RWPE2 (cell line): Measurements from ENCODE around the gene VGLL1.

ENCODE experiments used
- ATAC-seq: fragments of 200-7000 bp; cut with Tn5 transposase; 3 replicates; pipeline ENCODE4 v1.9.1; 2021; ENCODE audit warnings: low read depth
- DNase-seq: peaks from one replicate; pipeline ENCODE4 v3.0.0-alpha.2; 2020; ENCODE audit warnings: low spot score
- H3K27ac ChIP-seq: fragments of 450-650 bp; 2 replicates; pipeline ENCODE4 v1.5.1; 2017; ENCODE audit warnings: mild to moderate bottlenecking; ENCODE audit not compliant: poor library complexity, severe bottlenecking
- H3K27me3 ChIP-seq: fragments of 250-450 bp; sonication (Bioruptor Pico); 2 replicates; pipeline ENCODE4 v1.5.1; 2021; ENCODE audit warnings: mild to moderate bottlenecking, moderate library complexity; ENCODE audit not compliant: insufficient read depth, poor library complexity, severe bottlenecking
- H3K36me3 ChIP-seq: fragments of 250-450 bp; sonication (Bioruptor Pico); 2 replicates; pipeline ENCODE4 v1.5.1; 2020; ENCODE audit warnings: low read depth, mild to moderate bottlenecking, moderate library complexity
- H3K4me1 ChIP-seq: fragments of 250-450 bp; sonication (Bioruptor Pico); 2 replicates; pipeline ENCODE4 v1.5.1; 2021; ENCODE audit warnings: mild to moderate bottlenecking, moderate library complexity; ENCODE audit not compliant: insufficient read depth, poor library complexity, severe bottlenecking
- H3K4me3 ChIP-seq: fragments of 250-450 bp; sonication (Bioruptor Pico); 2 replicates; pipeline ENCODE4 v1.5.1; 2021; ENCODE audit warnings: mild to moderate bottlenecking, moderate library complexity; ENCODE audit not compliant: severe bottlenecking
- H3K9me3 ChIP-seq: fragments of 250-450 bp; sonication (Bioruptor Pico); 2 replicates; pipeline ENCODE4 v1.5.1; 2021; ENCODE audit warnings: mild to moderate bottlenecking, moderate library complexity; ENCODE audit not compliant: severe bottlenecking
- TF ChIP-seq, protein P1 (sequence below): fragments of 450-650 bp; IDR thresholded peaks from one replicate; pipeline ENCODE4 v1.5.1; 2017; ENCODE audit warnings: mild to moderate bottlenecking, moderate library complexity; ENCODE audit not compliant: poor library complexity, severe bottlenecking

The VGLL1 gene

DNA sequence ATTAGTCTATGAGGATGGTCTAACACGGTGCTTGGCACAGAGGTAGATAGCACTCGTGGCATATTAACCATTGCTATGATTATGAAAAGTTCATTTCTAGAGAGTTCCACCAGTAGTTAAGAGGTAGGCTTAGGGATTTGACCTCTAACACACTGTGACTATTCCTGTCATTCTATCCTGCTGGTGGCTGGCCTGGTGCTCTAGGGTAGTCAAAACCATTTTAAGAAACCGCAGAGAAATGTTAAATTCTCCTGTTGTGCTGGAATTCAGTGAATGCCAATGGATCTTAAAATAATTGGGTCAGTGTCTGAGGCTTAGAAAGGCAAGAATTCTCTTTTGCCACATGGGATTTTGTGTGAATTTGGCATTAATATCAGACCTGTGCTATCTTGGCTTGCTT, 53.9 kb downstream of the VGLL1 start:
- no peak overlapping the region for H3K27ac ChIP-seq
- no peaks in the 10 kb centered on the region for H3K4me1 ChIP-seq
- no peak overlapping the region for H3K4me3 ChIP-seq
- no peak for ATAC-seq
- no peaks in the 10 kb centered on the region for H3K36me3 ChIP-seq
- no peaks in the 10 kb centered on the region for H3K9me3 ChIP-seq
- no peaks in the 10 kb centered on the region for H3K27me3 ChIP-seq
- DNase-seq: no peak
- TF ChIP-seq, protein P1, sequence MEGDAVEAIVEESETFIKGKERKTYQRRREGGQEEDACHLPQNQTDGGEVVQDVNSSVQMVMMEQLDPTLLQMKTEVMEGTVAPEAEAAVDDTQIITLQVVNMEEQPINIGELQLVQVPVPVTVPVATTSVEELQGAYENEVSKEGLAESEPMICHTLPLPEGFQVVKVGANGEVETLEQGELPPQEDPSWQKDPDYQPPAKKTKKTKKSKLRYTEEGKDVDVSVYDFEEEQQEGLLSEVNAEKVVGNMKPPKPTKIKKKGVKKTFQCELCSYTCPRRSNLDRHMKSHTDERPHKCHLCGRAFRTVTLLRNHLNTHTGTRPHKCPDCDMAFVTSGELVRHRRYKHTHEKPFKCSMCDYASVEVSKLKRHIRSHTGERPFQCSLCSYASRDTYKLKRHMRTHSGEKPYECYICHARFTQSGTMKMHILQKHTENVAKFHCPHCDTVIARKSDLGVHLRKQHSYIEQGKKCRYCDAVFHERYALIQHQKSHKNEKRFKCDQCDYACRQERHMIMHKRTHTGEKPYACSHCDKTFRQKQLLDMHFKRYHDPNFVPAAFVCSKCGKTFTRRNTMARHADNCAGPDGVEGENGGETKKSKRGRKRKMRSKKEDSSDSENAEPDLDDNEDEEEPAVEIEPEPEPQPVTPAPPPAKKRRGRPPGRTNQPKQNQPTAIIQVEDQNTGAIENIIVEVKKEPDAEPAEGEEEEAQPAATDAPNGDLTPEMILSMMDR: no peak

DNA sequence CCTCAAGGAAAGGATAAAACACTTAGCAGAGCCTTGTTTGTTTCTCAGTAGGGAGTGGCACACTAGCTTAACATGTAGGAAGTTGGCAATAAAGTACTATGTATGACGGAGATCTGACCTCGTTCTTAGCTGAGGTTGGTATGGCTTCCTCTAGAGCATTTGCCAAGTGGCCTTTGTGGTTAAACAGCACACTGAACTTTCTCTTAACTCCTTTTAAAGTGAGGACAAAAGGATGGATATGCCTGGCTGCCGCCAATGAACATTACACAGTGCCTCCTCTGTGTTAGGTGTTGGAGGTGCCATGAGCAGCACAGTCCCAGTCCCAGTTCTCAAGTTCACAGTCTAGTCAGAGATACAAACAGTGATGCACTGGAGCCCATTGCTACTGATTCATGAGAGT, 54.4 kb downstream of the VGLL1 start:
- Histone ChIP-seq H3K27me3 (no peaks in the 10 kb centered on the region), H3K4me1 (no peaks in the 10 kb centered on the region), H3K36me3 (no peaks in the 10 kb centered on the region), H3K9me3 (no peaks in the 10 kb centered on the region), H3K27ac (no peak overlapping the region), H3K4me3 (no peak overlapping the region)
- no peak for DNase-seq
- ATAC-seq: no peak
- TF ChIP-seq, protein P1: no peak

DNA sequence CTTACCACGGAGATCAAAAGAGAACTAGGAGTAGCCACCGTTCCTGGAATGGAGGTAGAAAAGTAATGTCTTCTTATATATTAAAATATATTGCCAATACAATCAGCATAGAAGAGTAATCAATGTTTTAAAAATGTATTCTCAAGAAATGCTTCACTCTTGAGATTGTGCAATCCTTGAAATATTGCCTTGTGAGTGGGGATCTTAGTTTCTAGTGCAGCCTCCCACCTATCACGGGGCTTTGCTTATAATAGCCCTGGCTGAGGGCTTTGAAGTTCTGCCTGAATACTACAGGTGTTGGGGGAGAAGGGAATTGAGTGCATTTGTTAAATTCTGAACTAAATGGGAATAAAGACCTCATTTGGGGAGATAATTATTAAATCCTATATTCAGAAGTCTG, 55.5 kb downstream of the VGLL1 start:
- H3K36me3 ChIP-seq: no peaks in the 10 kb centered on the region
- ATAC-seq (no peak), DNase-seq (no peak)
- H3K9me3 ChIP-seq: no peaks in the 10 kb centered on the region
- no peaks in the 10 kb centered on the region for H3K4me1 ChIP-seq
- no peak overlapping the region for H3K27ac ChIP-seq
- H3K4me3 ChIP-seq: no peak overlapping the region
- TF ChIP-seq, protein P1: no peak
- H3K27me3 ChIP-seq: no peaks in the 10 kb centered on the region

DNA sequence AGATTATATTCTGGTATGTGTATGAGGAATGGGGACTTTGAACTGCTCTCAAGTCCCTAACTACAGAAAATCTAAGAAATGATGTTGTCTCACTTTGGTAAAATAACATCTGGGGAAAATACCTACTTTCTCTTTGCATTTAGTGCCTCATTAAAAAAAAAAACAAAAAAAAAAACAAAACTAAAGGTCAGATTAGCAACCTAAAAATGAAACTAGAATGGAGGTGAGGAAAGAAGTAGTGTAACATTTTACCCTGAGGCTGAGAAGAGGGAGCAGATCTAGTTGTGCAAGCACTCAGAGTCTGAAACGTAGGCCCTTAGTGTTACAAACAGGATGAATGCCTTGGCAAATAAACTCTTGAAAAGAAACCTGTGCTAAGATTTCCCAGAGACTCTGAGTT, 56.0 kb downstream of the VGLL1 start:
- H3K27me3 ChIP-seq: no peaks in the 10 kb centered on the region
- DNase-seq (no peak), ATAC-seq (no peak)
- H3K27ac ChIP-seq: no peak overlapping the region
- H3K4me3 ChIP-seq: no peak overlapping the region
- no peaks in the 10 kb centered on the region for H3K9me3 ChIP-seq
- no peaks in the 10 kb centered on the region for H3K4me1 ChIP-seq
- no peaks in the 10 kb centered on the region for H3K36me3 ChIP-seq
- TF ChIP-seq, protein P1: no peak

DNA sequence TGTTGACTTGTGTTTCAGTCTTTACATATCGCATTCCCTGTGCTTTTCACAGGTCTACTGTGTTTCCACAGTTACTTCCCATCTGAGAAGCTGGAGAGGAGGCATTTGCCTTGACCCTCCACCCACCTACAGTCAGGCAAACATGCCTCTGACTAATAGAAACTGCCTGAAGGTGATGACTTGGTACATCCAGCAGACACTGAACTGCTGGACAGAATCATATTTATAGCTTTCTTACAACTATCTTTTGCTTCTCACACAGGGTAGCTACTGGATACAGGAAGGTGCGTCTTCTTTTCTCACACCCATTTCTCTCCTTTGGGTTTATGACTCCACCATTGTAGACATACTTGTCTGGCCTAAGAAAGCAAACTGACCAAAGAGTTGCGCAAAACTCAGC, 58.0 kb downstream of the VGLL1 start:
- DNase-seq: no peak
- no peak overlapping the region for H3K4me3 ChIP-seq
- no peaks in the 10 kb centered on the region for H3K4me1 ChIP-seq
- TF ChIP-seq, protein P1: no peak
- no peak overlapping the region for H3K27ac ChIP-seq
- H3K9me3 ChIP-seq: no peaks in the 10 kb centered on the region
- ATAC-seq: peak; percentile 63; the same call in 2 of the 3 replicates
- H3K27me3 ChIP-seq: no peaks in the 10 kb centered on the region
- H3K36me3 ChIP-seq: no peaks in the 10 kb centered on the region
